Measurements from ENCODE around the gene TICAM1. TPM values are rescaled to one million over a fixed set of nuclear protein-coding genes. Genes with fewer than 3 reads are reported as not detected.
A peak's percentile ranks its signal among the peaks of the same experiment; 100 is the strongest.
"Not testable (repeated sequence)": the region's sequence is repeated elsewhere in the genome, so short reads cannot be mapped to it uniquely, and the experiment has no call there.

The TICAM1 gene
- total RNA-seq, 1 experiment from 2014 or later = 0.48 TPM

- no peak overlapping the region for H3K4me2 ChIP-seq (ENCODE audit: insufficient read depth, insufficient read length, low read length)
- H4K8ac ChIP-seq (replicated peaks; ENCODE audit: insufficient read length, low read depth, low read length) = no peak overlapping the region
- no peaks in the 10 kb centered on the region for H4K20me1 ChIP-seq (ENCODE audit: control insufficient read depth, insufficient read depth, insufficient read length)
- peaks cover 11 to 54% (median 47%) of the 10 kb centered on the region in 3 experiments; a peak in 6 of 7 replicates for H3K36me3 Mint-ChIP-seq (ENCODE audit: insufficient read depth in 1 of 3, low read depth in 3 of 3)
- no peaks in the 10 kb centered on the region for H3K79me1 ChIP-seq (ENCODE audit: insufficient read depth, low read depth, low read length, poor library complexity, severe bottlenecking)
- no peak overlapping the region for H4K91ac ChIP-seq (ENCODE audit: insufficient read length, low read depth, low read length)
- H3K23ac ChIP-seq (ENCODE audit: insufficient read length, low read depth, low read length) = no peak overlapping the region
- H3K4me1 ChIP-seq (ENCODE audit: insufficient read depth, low read length) = no peaks in the 10 kb centered on the region
- H2BK20ac ChIP-seq (ENCODE audit: low read depth, low read length, poor library complexity, severe bottlenecking) = no peak overlapping the region
- H2BK120ac ChIP-seq (ENCODE audit: low read depth, low read length, poor library complexity, severe bottlenecking) = no peak overlapping the region
- no peak overlapping the region; a peak in 2 of 5 replicates for H3K4me3 Mint-ChIP-seq
- no peak overlapping the region for H2AK5ac ChIP-seq (ENCODE audit: insufficient read length, low read length)
- no CpG with 5 or more reads among the region's 11 CpGs for WGBS (ENCODE audit: extremely low coverage, insufficient read length, low lambda C conversion rate)
- no peak overlapping the region for H3K18ac ChIP-seq (ENCODE audit: insufficient read length, low read depth, low read length)
- H3K27me3 ChIP-seq (ENCODE audit: insufficient read depth, low read length) = no peaks in the 10 kb centered on the region
- H2BK15ac ChIP-seq (ENCODE audit: low read depth, low read length) = no peak overlapping the region
- TF ChIP-seq CTCF (conservative IDR thresholded peaks at IDR 0.05) = no peak
- no peaks in the 10 kb centered on the region for H3K9me3 ChIP-seq (ENCODE audit: control insufficient read depth, low read depth, low read length)
- no peak overlapping the region for H3K4ac ChIP-seq (ENCODE audit: low read depth, low read length)
- H4K5ac ChIP-seq (ENCODE audit: insufficient read length, low read depth, low read length) = no peak overlapping the region
- H3T11ph ChIP-seq (ENCODE audit: low read length) = no peak overlapping the region
- H3K79me2 ChIP-seq (ENCODE audit: insufficient read depth, low read length) = peaks cover 2% of the 10 kb centered on the region; the same call in 1 of the 2 replicates
- H2BK12ac ChIP-seq (ENCODE audit: insufficient read length, low read depth, low read length) = no peak overlapping the region
- no peak overlapping the region for H3K14ac ChIP-seq (ENCODE audit: insufficient read depth, low read length)
- no peak overlapping the region for H3K9ac ChIP-seq (ENCODE audit: extremely low read depth, insufficient read length, low read length)
- H3K56ac ChIP-seq (ENCODE audit: insufficient read length, low read depth, low read length) = no peak overlapping the region
- DNase-seq = no peak
- H3K27me3 Mint-ChIP-seq (ENCODE audit: low read depth) = no peaks in the 10 kb centered on the region
- peaks cover 2 to 12% of the 10 kb centered on the region in 2 experiments; a peak in 3 of 4 replicates for H3K4me1 Mint-ChIP-seq
- H3K27ac ChIP-seq (ENCODE audit: insufficient read length, low read depth, low read length) = no peak overlapping the region
- no peaks in the 10 kb centered on the region for H3K23me2 ChIP-seq (ENCODE audit: insufficient read length, low read depth, low read length, poor library complexity, severe bottlenecking)
- no peak overlapping the region for H2AFZ ChIP-seq (ENCODE audit: low read length)
- H3K27ac Mint-ChIP-seq = no peak overlapping the region; a peak in 1 of 7 replicates
- H3K9me3 Mint-ChIP-seq = no peaks in the 10 kb centered on the region
- H2BK5ac ChIP-seq (ENCODE audit: insufficient read length, low read length) = no peak overlapping the region
Measured at GRCh38 chr19:4794971-4795370, 36.5 kb downstream of the TICAM1 start.

GRCh38 chr19:4793278-4793677 is 38.2 kb downstream of the TICAM1 start:
- not testable (repeated sequence) for H3K27ac ChIP-seq (ENCODE audit: insufficient read length, low read depth, low read length); H3K4ac ChIP-seq (ENCODE audit: low read depth, low read length); H3K79me1 ChIP-seq (ENCODE audit: insufficient read depth, low read depth, low read length, poor library complexity, severe bottlenecking); H3T11ph ChIP-seq (ENCODE audit: low read length); H3K14ac ChIP-seq (ENCODE audit: insufficient read depth, low read length); H3K27me3 Mint-ChIP-seq (ENCODE audit: low read depth); H3K9ac ChIP-seq (ENCODE audit: extremely low read depth, insufficient read length, low read length); H4K8ac ChIP-seq (replicated peaks; ENCODE audit: insufficient read length, low read depth, low read length); H3K9me3 ChIP-seq (ENCODE audit: control insufficient read depth, low read depth, low read length); H2BK120ac ChIP-seq (ENCODE audit: low read depth, low read length, poor library complexity, severe bottlenecking); H2BK5ac ChIP-seq (ENCODE audit: insufficient read length, low read length); H2BK20ac ChIP-seq (ENCODE audit: low read depth, low read length, poor library complexity, severe bottlenecking); H3K9me3 Mint-ChIP-seq; H2BK15ac ChIP-seq (ENCODE audit: low read depth, low read length); H3K4me2 ChIP-seq (ENCODE audit: insufficient read depth, insufficient read length, low read length); H3K23me2 ChIP-seq (ENCODE audit: insufficient read length, low read depth, low read length, poor library complexity, severe bottlenecking); H3K56ac ChIP-seq (ENCODE audit: insufficient read length, low read depth, low read length); H3K18ac ChIP-seq (ENCODE audit: insufficient read length, low read depth, low read length); H3K23ac ChIP-seq (ENCODE audit: insufficient read length, low read depth, low read length); H3K79me2 ChIP-seq (ENCODE audit: insufficient read depth, low read length); H3K27me3 ChIP-seq (ENCODE audit: insufficient read depth, low read length); H2AFZ ChIP-seq (ENCODE audit: low read length); H4K5ac ChIP-seq (ENCODE audit: insufficient read length, low read depth, low read length); DNase-seq; H4K91ac ChIP-seq (ENCODE audit: insufficient read length, low read depth, low read length); H3K4me1 ChIP-seq (ENCODE audit: insufficient read depth, low read length); H2BK12ac ChIP-seq (ENCODE audit: insufficient read length, low read depth, low read length); H2AK5ac ChIP-seq (ENCODE audit: insufficient read length, low read length); H4K20me1 ChIP-seq (ENCODE audit: control insufficient read depth, insufficient read depth, insufficient read length)
- peak overlapping the region; percentile 73 to 86 for H3K4me3 Mint-ChIP-seq
- H3K27ac Mint-ChIP-seq = peak overlapping the region in 1 of 3 experiments; percentile 59; a peak in 1 of 7 replicates
- H3K4me1 Mint-ChIP-seq = peaks cover 2 to 12% of the 10 kb centered on the region in 2 experiments; a peak in 3 of 4 replicates
- WGBS (ENCODE audit: extremely low coverage, insufficient read length, low lambda C conversion rate) = no CpG with 5 or more reads among the region's 19 CpGs
- peaks cover 9 to 47% (median 42%) of the 10 kb centered on the region in 3 experiments; a peak in 6 of 7 replicates for H3K36me3 Mint-ChIP-seq (ENCODE audit: insufficient read depth in 1 of 3, low read depth in 3 of 3)
